ENCODE data around the gene TMEM234. TPM values are rescaled to one million over a fixed set of nuclear protein-coding genes. Genes with fewer than 3 reads are reported as not detected.
A peak's percentile ranks its signal among the peaks of the same experiment; 100 is the strongest.

Gene TMEM234
- total RNA-seq, 4 donors from 2014 or later = 38.4 to 52.8 (median 39.2) TPM

DNA sequence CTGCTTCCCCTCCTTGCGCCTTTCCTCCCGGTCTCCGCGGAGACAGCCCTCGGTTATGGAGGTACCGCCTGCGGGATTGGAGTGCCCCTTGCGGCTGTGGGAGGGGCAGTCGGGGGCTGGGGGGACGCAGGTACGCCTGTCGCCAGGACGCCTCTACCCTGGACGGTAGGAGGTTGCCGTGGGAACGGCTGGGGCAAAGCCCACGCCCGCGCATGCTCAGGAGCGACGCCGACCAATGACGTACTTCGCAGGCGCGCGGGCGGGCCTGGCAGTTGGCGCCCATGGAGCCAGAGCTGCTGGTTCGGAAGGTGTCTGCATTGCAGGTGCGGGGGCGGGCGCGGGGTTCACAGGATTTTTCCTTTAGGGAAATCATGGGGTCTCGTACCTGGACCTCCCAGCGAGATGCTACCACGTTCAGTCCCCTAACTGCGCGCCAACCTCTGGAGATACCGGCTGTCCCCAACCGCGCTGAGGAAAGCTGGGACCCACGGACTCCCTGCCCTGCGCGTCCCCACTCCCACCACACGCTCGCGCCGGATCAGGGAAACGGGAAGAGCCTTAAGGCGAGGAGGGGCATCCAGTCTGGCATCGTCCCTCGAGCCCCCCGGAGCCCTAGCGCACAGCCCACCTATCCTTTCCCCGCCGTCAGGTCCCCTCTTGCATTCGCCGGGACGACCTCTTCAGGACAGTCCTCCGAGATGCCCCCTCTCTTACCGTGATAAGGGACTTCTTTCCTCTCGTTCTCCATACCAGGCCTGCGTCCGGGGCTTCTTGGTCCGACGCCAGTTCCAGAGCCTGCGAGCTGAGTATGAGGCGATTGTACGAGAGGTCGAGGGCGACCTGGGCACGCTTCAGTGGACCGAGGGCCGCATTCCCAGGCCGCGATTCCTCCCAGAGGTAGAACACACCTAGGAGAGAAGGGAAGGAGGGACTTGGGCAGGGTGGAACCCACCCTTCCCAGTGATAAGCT lies 16.5 kb downstream of the TMEM234 start, which contains the start of gene IQCC:
TSS of gene IQCC (plus strand) at position 271 of the 970 bp plus-strand sequence. CDS start at position 282, 11 bp downstream.
- peak within 1 kb of the TSS; percentile 19 to 62 (median 46) for H3K4me3 ChIP-seq (replicated peaks in 1 of 3)
- H3K9me3 ChIP-seq = no peaks in the 10 kb centered on the region
- 2 to 3% methylated on average over 26 to 27 of the region's 77 CpGs for WGBS, 2 donors
- H3K36me3 ChIP-seq = no peaks in the 10 kb centered on the region
- peak; percentile 95 to 96 for DNase-seq
- intact Hi-C loops (cut with DNase I) = no loop called here
- peaks cover 20 to 43% of the 10 kb centered on the region in 2 donors for H3K4me1 ChIP-seq
- H3K27ac ChIP-seq = peak within 1 kb of the TSS; percentile 5 to 74 (median 40)
- H3K27me3 ChIP-seq = no peaks in the 10 kb centered on the region
- peak; percentile 18 to 86 for TF ChIP-seq POLR2A (IDR thresholded peaks at IDR 0.05)
- TF ChIP-seq, protein P1, sequence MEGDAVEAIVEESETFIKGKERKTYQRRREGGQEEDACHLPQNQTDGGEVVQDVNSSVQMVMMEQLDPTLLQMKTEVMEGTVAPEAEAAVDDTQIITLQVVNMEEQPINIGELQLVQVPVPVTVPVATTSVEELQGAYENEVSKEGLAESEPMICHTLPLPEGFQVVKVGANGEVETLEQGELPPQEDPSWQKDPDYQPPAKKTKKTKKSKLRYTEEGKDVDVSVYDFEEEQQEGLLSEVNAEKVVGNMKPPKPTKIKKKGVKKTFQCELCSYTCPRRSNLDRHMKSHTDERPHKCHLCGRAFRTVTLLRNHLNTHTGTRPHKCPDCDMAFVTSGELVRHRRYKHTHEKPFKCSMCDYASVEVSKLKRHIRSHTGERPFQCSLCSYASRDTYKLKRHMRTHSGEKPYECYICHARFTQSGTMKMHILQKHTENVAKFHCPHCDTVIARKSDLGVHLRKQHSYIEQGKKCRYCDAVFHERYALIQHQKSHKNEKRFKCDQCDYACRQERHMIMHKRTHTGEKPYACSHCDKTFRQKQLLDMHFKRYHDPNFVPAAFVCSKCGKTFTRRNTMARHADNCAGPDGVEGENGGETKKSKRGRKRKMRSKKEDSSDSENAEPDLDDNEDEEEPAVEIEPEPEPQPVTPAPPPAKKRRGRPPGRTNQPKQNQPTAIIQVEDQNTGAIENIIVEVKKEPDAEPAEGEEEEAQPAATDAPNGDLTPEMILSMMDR (IDR thresholded peaks at IDR 0.05) = peak in 1 of 6 experiments; percentile 2

GRCh38 chr1:32204943-32205361 lies 17.2 kb downstream of the TMEM234 start:
- no peaks in the 10 kb centered on the region for H3K36me3 ChIP-seq
- peaks cover 22 to 46% of the 10 kb centered on the region in 2 donors for H3K4me1 ChIP-seq
- no peaks in the 10 kb centered on the region for H3K27me3 ChIP-seq
- intact Hi-C loops (cut with DNase I) = no loop called here
- WGBS, 2 donors = 30 to 35% methylated on average over 26 of the region's 26 CpGs
- H3K9me3 ChIP-seq = no peaks in the 10 kb centered on the region
- H3K4me3 ChIP-seq (replicated peaks in 1 of 3) = peak overlapping the region; percentile 5 to 62 (median 46)
- H3K27ac ChIP-seq = peak overlapping the region; percentile 5 to 74 (median 40)
- DNase-seq = no peak
- TF ChIP-seq POLR2A (IDR thresholded peaks at IDR 0.05) = no peak
- TF ChIP-seq, protein P1 (IDR thresholded peaks at IDR 0.05) = no peak

GRCh38 chr1:32201011-32201855 lies 20.9 kb downstream of the TMEM234 start:
- 6 to 9% methylated on average over 15 to 20 of the region's 26 CpGs for WGBS, 2 donors
- DNase-seq = peak; percentile 74 to 76

DNA sequence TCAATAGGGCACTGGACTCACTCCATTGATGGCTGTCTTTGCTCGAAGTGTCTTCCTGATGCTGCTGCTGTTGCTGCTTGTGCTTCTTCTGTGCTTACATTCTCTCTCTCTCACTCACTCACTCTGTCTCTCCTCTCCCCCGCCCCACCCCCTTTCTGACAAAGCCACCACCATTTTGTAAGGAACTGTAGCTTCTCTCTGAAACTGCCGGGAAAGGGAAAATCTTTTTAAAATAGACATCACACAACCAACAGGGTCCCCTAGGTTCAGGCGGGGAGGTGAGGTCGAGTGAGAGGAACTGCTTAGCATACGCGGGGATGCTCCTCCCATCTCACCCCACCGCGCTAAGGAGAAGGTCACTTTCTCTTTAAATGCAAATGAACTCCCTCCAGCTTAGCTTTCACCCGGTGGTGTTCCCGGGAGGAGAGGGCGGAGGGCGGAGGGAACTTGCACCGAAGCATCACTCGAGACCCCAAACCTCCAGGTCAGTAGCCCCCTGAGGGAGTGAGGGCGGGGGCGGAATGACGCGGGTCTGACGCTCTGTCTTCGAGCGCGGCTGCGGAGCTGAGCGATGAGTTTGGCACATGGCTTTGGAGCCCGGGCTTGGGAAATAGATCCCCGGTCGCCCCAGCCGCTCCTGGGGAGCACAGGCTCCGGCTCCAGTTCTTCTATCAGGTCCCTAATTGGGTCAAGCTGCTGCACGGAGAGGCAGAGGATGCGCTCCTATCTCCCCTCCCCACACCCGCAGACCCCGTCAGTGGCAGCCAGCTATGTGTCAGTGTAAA lies 21.7 kb downstream of the TMEM234 start, which contains the start of gene CCDC28B:
TSS of gene CCDC28B (plus strand) at position 370 of the 785 bp plus-strand sequence. CDS start 1,341 bp downstream, outside the sequence.
- peaks cover 12 to 14% of the 10 kb centered on the region in 2 donors for H3K36me3 ChIP-seq
- H3K27me3 ChIP-seq = no peaks in the 10 kb centered on the region
- DNase-seq = peak; percentile 43 to 49
- H3K27ac ChIP-seq = peak within 1 kb of the TSS; percentile 31 to 74 (median 35)
- peak within 1 kb of the TSS in 2 of 3 donors; percentile 28 to 58 for H3K4me3 ChIP-seq (replicated peaks in 1 of 3)
- TF ChIP-seq POLR2A (IDR thresholded peaks at IDR 0.05) = peak in 1 of 2 donors; percentile 14
- TF ChIP-seq, protein P1 (IDR thresholded peaks at IDR 0.05) = no peak
- intact Hi-C loops (cut with DNase I) = no loop called here
- peaks cover 17 to 32% of the 10 kb centered on the region in 2 donors for H3K4me1 ChIP-seq
- H3K9me3 ChIP-seq = no peaks in the 10 kb centered on the region
- 1% methylated on average over 19 to 23 of the region's 34 CpGs for WGBS, 2 donors

More at GRCh38 chr1:32201011-32201855, 20.9 kb downstream of the TMEM234 start:
- intact Hi-C loops (cut with DNase I) = no loop called here
- no peaks in the 10 kb centered on the region for H3K9me3 ChIP-seq
- H3K27ac ChIP-seq = peak overlapping the region; percentile 31 to 74 (median 35)
- TF ChIP-seq, protein P1 (IDR thresholded peaks at IDR 0.05) = peak in 1 of 6 experiments; percentile 12
- TF ChIP-seq POLR2A (IDR thresholded peaks at IDR 0.05) = no peak
- H3K4me1 ChIP-seq = peaks cover 23 to 37% of the 10 kb centered on the region in 2 donors
- peak overlapping the region in 2 of 3 donors; percentile 16 to 58 for H3K4me3 ChIP-seq (replicated peaks in 1 of 3)
- H3K36me3 ChIP-seq = peaks cover 4 to 10% of the 10 kb centered on the region in 2 donors
- H3K27me3 ChIP-seq = no peaks in the 10 kb centered on the region
